ENCODE data around the gene C3orf18. TPM values are rescaled to one million over a fixed set of nuclear protein-coding genes. Genes with fewer than 3 reads are reported as not detected.
A peak's percentile ranks its signal among the peaks of the same experiment; 100 is the strongest.

Gene C3orf18
- total RNA-seq, 1 experiment from 2014 or later = 10.1 TPM

DNA sequence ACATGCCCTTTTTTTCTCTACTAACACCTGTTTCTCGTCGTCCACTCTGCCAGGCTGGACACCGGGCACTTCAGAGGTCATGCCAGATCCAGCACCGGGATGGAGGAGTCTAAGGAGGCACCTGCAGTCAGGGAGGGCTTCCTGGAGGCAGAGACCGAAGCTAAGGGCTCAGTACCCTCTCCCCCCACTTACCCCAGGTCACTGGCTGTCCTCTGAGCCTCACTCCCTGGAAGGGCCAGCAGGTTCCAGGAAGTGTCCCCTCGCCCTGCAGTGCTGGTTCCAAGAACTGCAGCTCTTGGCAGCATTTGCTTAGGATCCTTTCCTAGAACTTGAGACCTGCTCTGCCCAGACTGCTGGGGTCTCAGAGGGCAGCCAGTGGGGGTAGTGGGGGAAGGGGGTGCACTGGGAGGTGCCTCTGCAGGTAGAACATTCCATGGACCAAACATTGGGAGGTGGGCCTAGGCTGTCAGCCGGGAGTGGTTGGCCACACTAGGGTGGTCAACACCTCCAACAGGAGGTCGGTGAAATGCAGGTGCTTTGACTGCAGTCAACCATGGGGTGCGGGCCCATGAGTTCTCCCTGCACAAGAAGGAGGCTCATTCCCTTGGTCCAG is 32.7 kb upstream of the C3orf18 start:
- CTCF ChIA-PET = interaction anchor here (2.1 to 3.0 kb wide), 3 partner anchors 10 to 16 kb away, joined by 7 to 18 read pairs (median 8); partner anchors contain the start of genes CISH and MAPKAPK3
- TF ChIP-seq EGR1 (IDR thresholded peaks at IDR 0.05; ENCODE audit: low read depth) (no peak), ZNF274 (IDR thresholded peaks at IDR 0.05; ENCODE audit: low read depth, low read length) (no peak), RAD21 (IDR thresholded peaks at IDR 0.05; ENCODE audit: low read depth) (no peak), ZBTB33 (IDR thresholded peaks at IDR 0.05; ENCODE audit: extremely low read depth, insufficient replicate concordance, low read length) (no peak), JUND (IDR thresholded peaks at IDR 0.05) (no peak), REST (IDR thresholded peaks at IDR 0.05; ENCODE audit: low read depth) (no peak), POLR2A (IDR thresholded peaks at IDR 0.05; ENCODE audit: borderline replicate concordance, extremely low read depth, insufficient read depth, insufficient read length) (no peak), EZH2 (IDR thresholded peaks at IDR 0.05) (no peak), SIN3A (IDR thresholded peaks at IDR 0.05; ENCODE audit: low read depth) (no peak), FOSL1 (IDR thresholded peaks at IDR 0.05; ENCODE audit: low read depth) (no peak), EZH2phosphoT487 (IDR thresholded peaks at IDR 0.05; ENCODE audit: borderline replicate concordance) (no peak), CBX3 (IDR thresholded peaks at IDR 0.05; ENCODE audit: low read depth) (no peak), SRF (IDR thresholded peaks at IDR 0.05; ENCODE audit: low read depth) (no peak), YY1 (IDR thresholded peaks at IDR 0.05; ENCODE audit: extremely low read depth, insufficient replicate concordance, low read depth, low read length) (no peak), ZFX (IDR thresholded peaks at IDR 0.05) (no peak)
- TF ChIP-seq, protein P1, sequence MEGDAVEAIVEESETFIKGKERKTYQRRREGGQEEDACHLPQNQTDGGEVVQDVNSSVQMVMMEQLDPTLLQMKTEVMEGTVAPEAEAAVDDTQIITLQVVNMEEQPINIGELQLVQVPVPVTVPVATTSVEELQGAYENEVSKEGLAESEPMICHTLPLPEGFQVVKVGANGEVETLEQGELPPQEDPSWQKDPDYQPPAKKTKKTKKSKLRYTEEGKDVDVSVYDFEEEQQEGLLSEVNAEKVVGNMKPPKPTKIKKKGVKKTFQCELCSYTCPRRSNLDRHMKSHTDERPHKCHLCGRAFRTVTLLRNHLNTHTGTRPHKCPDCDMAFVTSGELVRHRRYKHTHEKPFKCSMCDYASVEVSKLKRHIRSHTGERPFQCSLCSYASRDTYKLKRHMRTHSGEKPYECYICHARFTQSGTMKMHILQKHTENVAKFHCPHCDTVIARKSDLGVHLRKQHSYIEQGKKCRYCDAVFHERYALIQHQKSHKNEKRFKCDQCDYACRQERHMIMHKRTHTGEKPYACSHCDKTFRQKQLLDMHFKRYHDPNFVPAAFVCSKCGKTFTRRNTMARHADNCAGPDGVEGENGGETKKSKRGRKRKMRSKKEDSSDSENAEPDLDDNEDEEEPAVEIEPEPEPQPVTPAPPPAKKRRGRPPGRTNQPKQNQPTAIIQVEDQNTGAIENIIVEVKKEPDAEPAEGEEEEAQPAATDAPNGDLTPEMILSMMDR (IDR thresholded peaks at IDR 0.05 in 2 of 3, conservative IDR thresholded peaks at IDR 0.05 in 1 of 3; ENCODE audit: borderline replicate concordance in 1 of 3, insufficient read depth in 1 of 3, low read depth in 2 of 3, low read length in 2 of 3) = no peak
- Histone ChIP-seq H3K27ac (ENCODE audit: low read depth, low read length) (peak overlapping the region; percentile 98), H4K20me1 (ENCODE audit: insufficient read depth) (no peaks in the 10 kb centered on the region), H3K4me3 (replicated peaks in 1 of 2; ENCODE audit: low read depth in 1 of 2, low read length in 2 of 2) (0 out of 4 replicates have a peak overlapping the region, but pooled peaks of 1 of the 2 experiments have one; percentile 35), H3K9me2 (ENCODE audit: insufficient read depth) (no peaks in the 10 kb centered on the region), H3K36me3 (ENCODE audit: control insufficient read depth in 1 of 2, insufficient read depth in 2 of 2, low read length in 2 of 2) (no peaks in the 10 kb centered on the region), H3K4me1 (ENCODE audit: control insufficient read depth in 1 of 2, insufficient read depth in 2 of 2, low read length in 2 of 2) (peaks cover 37 to 40% of the 10 kb centered on the region in 2 experiments), H3K27me3 (ENCODE audit: insufficient read depth, low read length) (no peaks in the 10 kb centered on the region), H2AFZ (ENCODE audit: low read depth, low read length, poor library complexity, severe bottlenecking) (no peak overlapping the region), H3K79me2 (ENCODE audit: insufficient read depth, low read length) (no peaks in the 10 kb centered on the region), H3K9me3 (ENCODE audit: control insufficient read depth in 1 of 2, insufficient read depth in 1 of 2, low read depth in 1 of 2, low read length in 2 of 2) (no peaks in the 10 kb centered on the region), H3K9ac (ENCODE audit: low read length) (peak overlapping the region; percentile 67), H3K4me2 (ENCODE audit: low read length) (peak overlapping the region; percentile 78)
- intact Hi-C loops (cut with micrococcal nuclease) = no loop called here
- BruUV-seq (replicated peaks) = no TSS peak
- ATAC-seq = no peak
- no peak for DNase-seq (ENCODE audit: low read depth, low spot score)
- POLR2A ChIA-PET = interaction anchor here (1.2 to 1.5 kb wide), 2 partner anchors 12 kb away, joined by 3 to 7 read pairs; partner anchors contain the start of gene CISH
- RAD21 ChIA-PET (ENCODE audit: low non-redundant PET in 1 of 2, low total read pairs in 2 of 2, uncharacterized antibody in 2 of 2, unreplicated experiment in 2 of 2) = interaction anchor here (1.0 to 1.5 kb wide), 2 partner anchors 11 to 31 kb away, joined by 3 to 7 read pairs; partner anchors contain the start of genes CISH (in 1 of the 2) and HEMK1 (in 1 of the 2)
